NCI-H460 (cell line): ENCODE measurements around the gene PER1. TPM values are rescaled to one million over a fixed set of nuclear protein-coding genes. Genes with fewer than 3 reads are reported as not detected.

Experiments
- DNase-seq: peaks from one replicate; pipeline ENCODE4 v3.0.0-alpha.2; 2016; ENCODE audit warnings: low read depth; ENCODE audit errors: extremely low read depth
- total RNA-seq: library from RNA; depleted of rRNA; stranded (reverse); fragments of >200 nt; shearing (Covaris generic); gene quantifications from 2 replicates; pipeline ENCODE4 v1.2.3, GENCODE V29; 2014

Gene PER1
- total RNA-seq, 1 experiment from 2014 or later: 4.6 TPM

DNA sequence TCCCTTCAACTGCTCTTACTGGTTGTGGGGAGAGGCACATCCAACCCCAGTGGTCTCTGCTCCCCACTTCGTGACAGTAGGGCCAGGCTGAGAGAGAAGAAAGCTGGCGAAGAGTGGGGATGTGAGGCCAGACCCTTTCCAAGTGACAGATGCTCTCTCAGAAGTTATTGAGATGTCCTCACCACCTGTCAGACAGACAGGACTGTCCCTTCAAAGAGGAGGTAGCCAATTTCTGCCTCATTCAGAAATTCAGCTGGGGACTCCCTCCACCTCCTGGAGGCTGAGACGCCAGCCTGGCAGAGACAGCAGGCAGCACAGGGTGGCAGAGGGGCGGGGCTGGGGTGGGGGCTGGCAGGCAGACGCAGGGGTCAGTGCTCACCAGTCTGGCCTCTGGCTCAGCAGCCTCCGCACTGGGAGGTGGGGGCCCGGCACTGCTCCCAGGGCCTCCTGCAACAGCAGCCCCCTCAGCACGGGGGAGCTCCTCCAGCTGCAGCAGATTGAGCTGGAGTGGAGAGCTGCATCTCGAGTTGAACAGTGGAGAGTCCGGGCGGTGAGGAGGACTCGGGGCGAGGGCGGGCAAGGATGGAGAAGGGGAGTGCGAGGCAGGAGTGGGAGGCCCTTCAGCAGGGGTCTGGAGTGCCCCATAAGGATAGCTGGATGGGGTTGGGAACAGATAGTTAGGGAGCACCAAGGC lies 9.2 kb downstream of the PER1 start:
- DNase-seq: no peak

- no peak for DNase-seq
Observed at GRCh38 chr17:8142158-8142886, 9.9 kb downstream of the PER1 start.

DNA sequence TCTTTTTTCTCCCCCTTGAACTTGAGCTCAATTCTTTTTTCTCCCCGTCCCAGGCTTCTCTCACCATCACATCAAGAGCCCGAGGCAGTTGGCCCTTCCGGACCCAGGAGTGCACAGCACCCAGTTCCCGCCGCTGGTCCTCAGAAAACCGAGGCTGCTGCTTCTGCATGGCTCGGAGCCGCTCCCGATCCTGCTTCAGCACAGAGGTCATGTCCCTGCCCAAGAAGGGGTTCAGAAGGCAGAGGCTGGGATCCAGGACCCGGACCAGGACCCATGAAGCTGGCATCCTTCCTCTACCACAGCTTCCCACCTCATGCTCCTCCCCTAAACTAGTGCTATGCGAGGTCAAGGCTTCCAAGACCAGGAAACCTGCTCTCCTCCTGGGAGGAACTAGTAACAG lies 10.5 kb downstream of the PER1 start:
- no peak for DNase-seq

GRCh38 chr17:8141045-8141444 lies 11.2 kb downstream of the PER1 start:
- DNase-seq: no peak

DNA sequence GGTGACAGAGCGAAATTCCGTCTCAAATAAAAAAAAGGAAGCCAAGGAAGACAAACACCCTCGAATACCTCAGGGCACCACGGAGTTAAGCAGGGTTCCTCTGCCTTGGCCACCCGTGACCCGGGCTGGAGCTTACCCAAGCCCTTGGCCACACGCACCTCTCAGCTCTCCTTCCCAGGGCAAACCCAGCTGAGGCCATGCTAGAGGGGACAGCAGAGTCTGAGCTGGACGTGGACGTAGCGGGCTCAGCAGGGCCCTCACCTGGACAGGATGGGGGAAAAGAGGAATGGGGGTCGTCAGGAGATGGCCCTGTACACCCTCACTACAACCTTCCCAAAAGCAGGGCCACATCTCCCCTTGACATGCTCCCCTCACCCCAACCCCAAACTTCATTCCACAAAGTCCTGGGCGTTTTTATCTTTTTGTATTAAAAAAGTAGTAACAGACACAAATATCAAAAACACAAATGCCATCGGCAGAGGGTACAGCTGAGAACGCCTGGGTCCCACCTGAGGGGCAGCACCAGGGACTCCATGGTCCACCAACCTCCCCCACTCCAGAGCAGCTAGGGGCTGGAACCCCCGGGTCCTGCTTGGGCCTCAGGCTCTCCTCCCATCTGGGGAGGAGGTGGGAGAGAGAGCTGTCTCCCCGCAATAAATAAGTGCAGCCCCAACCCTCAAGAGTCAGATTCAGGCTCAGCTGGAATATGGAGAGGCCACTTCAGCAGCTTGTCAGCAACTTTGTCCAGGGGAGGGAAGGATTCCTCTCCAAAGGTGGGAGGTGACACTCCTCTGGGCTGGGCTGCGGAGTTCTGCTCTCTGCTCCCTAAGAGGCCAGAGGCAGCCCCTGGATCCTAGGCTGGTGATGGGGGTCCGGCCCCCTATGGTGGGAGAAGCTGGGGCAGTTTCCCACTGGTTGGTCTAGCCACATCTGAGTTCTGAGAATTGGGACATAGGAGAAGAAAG lies 11.9 kb downstream of the PER1 start:
- no peak for DNase-seq

DNA sequence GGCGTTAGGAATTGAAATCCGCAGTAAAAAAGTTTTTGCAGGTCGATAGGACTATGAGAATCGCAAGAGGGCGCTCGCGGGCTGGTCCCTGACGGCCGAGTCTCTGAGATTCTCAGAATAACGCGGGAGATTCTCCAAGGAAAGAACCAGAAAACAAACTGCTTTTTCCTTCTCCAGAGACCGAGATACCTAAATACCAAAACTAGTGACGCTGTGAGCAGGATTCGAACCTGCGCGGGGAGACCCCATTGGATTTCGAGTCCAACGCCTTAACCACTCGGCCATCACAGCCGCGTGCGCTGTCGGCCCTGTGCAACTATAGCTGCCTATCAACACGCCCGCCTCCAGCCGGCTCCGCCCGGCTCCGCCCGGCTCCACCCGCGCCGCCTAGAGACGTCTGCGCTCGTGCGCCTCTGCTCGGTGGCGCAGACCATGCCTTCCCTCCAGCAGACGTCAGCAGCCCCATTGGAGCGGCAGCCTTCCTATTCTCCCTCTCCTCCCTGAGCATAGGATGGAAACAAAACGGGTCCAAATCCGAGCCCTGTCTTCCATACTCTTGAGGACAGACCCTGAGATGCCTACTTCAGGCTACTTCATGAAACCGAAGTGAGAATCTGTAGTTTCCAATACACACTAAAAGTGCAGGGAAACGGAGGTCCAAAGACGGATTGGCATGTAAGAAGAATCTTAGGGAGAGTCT lies 13.4 kb downstream of the PER1 start:
- DNase-seq: peak; percentile 98

- no peak for DNase-seq
Observed at GRCh38 chr17:8138374-8138671, 13.9 kb downstream of the PER1 start.

DNA sequence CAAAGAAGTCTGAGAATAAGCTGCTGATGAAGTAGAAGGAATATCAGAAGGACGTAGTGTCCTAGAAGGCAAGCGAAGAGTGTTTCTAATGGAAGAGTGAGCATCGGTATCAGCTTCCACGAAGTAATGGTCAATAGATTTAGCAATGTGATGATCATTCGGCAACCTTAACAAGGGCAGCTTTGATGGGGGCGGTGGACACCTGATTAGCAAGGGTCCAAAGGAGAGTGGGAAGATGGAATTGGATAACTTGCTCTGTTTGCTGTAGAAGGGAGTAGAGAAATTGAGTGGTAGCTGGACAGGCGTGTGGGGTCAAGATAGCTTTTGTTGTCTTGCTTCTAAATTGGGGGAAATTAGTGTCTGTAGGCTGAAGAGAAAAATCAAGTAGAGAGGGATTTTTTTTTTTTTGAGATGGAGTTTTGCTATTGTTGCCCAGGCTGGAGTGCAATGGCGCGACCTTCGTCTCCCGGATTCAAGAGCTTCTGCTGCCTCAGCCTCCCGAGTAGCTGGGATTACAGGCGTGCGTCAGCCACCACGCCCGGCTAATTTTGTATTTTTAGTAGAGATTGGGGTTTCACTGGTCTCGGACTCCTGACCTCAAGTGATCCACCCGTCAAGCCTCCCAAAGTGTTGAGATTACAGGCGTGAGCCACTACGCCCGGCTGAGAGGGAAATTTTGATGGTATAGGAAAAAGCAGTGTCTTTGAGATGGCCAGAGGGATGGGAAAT lies 14.4 kb downstream of the PER1 start:
- DNase-seq: no peak

GRCh38 chr17:8133941-8134340 lies 18.3 kb downstream of the PER1 start:
- no peak for DNase-seq

GRCh38 chr17:8133399-8133798 lies 18.8 kb downstream of the PER1 start:
- no peak for DNase-seq

GRCh38 chr17:8131844-8132441 lies 20.3 kb downstream of the PER1 start:
- no peak for DNase-seq

GRCh38 chr17:8128125-8128784 lies 23.9 kb downstream of the PER1 start:
- no peak for DNase-seq

DNA sequence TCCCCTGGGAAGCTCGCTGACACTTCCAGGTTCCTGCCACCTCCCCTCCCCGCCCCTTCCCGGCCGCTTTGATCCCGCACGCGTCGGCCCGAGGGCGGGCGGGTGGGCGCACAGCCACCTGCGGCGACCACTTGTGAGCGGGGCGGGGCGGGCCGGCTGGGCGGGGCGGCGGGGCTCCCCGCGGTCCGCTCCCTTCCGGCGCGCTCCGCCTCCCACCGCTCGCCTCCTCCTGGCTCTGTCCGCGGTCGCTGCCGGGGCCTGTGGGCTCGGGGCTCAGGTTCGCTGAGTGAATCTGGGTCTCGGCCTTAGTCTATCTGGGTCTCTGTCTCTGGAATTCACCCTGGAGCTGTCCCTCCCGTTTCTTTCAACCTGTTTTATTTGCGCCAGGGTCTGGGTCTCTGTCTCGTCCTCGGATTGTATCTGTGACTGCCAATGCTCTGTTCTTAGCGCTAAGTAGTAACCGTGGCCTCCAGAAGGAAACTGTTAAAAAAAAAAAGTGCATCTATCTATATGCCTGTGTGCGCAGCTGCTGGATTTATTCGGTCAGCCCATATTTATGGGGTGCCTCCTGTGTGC lies 25.6 kb downstream of the PER1 start:
- no peak for DNase-seq

GRCh38 chr17:8125947-8126490 lies 26.2 kb downstream of the PER1 start:
- no peak for DNase-seq

GRCh38 chr17:8125154-8125946 lies 26.9 kb downstream of the PER1 start:
- DNase-seq: peak; percentile 82

- no peak for DNase-seq
Observed at GRCh38 chr17:8124350-8125153, 27.7 kb downstream of the PER1 start.
